ENCODE data around the gene ADRB2. TPM values are rescaled to one million over a fixed set of nuclear protein-coding genes. Genes with fewer than 3 reads are reported as not detected.
"Not testable (repeated sequence)": the region's sequence is repeated elsewhere in the genome, so short reads cannot be mapped to it uniquely, and the experiment has no call there.

ADRB2 gene
- total RNA-seq, 1 donor from 2014 or later: 2.6 TPM

DNA sequence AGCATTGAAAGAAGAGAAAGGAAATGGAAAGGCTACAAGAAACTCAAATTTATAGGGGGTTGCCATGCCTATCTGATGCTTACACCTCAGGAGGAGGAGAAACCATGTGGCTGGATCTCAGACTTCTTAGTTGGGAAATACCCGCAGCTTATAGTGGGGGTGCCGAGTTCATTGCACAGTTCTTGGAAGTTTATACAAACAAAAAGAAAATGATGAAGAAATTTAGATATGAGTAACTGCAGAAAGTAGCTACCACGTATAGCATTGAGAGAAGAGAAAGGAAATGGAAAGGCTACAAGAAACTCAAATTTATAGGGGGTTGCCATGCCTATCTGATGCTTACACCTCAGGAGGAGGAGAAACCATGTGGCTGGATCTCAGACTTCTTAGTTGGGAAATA, 23.0 kb upstream of the ADRB2 start:
- DNase-seq (ENCODE audit: low spot score): not testable (repeated sequence)
- intact Hi-C loops (cut with DNase I): loop anchor here (5.0 kb wide), 1 partner anchor 56 kb away; no protein-coding TSS in a partner anchor

- DNase-seq (ENCODE audit: low spot score): no peak
These were observed 22.0 kb upstream of the ADRB2 start for GRCh38 chr5:148804393-148804792.

DNA sequence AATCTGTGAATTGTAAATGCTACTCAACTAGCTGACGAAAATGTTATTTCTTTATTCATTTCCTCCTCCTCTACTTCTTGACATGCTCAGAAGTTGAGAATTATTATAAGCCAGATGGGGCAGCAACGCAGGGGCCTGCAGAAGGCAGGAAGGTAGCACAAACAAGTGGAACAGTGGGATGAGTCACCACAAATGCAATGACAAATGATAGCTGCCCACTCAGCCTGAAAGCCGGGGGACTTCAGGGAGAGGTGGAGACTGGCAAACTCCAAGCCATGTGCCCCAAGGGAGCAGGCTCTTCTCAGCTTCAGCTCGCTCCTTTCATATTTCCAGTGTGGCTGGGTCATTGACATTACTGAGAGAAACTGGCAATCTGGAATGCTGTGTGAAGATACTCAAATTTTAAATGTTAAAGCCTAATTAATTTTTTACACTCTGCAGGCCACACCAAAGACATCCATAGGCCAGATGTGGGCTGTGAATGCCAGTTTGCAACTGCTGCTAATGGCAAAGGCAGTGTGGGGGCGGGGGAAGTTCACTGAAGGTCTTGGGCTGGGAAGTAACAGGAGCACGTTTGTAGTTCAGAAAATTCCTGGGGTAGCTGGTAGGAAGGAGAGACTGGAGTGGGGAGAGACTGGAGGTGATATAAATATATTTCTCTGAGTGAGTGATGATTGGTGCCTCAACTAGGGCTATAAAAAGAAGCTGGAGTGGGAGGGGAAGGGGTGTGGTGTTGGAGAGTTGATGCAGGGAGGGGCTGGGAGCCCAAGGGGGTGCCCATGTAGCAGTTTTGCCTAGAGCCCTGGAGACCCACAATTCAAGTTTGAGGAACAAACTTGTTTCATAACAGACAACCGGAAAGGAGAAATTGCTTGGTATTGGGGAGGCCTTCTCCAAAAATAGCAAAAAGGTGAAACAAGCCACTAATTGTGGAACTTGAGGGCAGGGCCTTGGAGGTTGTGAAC, 20.8 kb upstream of the ADRB2 start:
- DNase-seq (ENCODE audit: low spot score): no peak
- intact Hi-C loops (cut with DNase I): no loop called here

More at GRCh38 chr5:148804393-148804792, 22.0 kb upstream of the ADRB2 start:
- intact Hi-C loops (cut with DNase I): loop anchor here (5.0 kb wide), 1 partner anchor 57 kb away; no protein-coding TSS in a partner anchor

- no peak for DNase-seq (ENCODE audit: low spot score)
- intact Hi-C loops (cut with DNase I): no loop called here
These were observed 19.9 kb upstream of the ADRB2 start for GRCh38 chr5:148806520-148806931.

- no peak for DNase-seq (ENCODE audit: low spot score)
- intact Hi-C loops (cut with DNase I): no loop called here
These were observed 18.6 kb upstream of the ADRB2 start for GRCh38 chr5:148807851-148808250.

DNA sequence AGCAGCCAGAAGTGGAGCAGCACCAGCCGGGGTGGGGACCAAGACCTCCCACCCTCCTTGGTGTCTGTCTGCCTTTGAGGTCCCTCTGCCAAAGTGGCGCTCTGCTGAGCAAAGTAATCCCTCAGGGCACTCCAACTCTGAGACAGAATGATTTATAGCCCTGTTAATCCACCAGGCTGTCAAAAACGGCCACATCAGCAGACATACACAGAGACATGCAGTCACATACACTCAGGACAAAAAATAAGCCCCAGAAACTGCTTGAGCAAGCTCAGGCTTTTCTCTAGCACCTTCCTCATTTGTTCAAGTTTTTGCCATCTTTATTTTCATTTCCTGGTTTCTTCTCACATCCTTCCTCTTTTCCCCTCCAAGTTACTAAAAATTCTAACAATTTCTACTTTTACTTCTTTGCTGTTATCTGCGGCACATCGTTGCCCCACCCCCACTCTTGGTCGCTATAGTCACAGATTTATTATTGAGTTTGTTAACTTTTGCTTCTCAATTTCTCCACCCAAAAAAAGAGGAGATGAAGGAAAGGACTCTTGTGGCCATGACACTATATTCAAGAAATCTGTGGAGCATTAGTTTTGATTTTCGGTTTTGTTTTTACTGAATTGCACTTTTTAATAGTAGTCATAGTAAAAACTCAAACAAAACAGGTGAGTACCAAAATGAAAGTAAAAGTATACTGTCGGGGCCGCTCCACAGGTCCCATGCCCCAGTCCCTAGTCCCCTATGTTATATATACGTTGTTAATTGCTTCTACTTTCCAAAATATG, 17.4 kb upstream of the ADRB2 start:
- intact Hi-C loops (cut with DNase I): no loop called here
- DNase-seq (ENCODE audit: low spot score): no peak

DNA sequence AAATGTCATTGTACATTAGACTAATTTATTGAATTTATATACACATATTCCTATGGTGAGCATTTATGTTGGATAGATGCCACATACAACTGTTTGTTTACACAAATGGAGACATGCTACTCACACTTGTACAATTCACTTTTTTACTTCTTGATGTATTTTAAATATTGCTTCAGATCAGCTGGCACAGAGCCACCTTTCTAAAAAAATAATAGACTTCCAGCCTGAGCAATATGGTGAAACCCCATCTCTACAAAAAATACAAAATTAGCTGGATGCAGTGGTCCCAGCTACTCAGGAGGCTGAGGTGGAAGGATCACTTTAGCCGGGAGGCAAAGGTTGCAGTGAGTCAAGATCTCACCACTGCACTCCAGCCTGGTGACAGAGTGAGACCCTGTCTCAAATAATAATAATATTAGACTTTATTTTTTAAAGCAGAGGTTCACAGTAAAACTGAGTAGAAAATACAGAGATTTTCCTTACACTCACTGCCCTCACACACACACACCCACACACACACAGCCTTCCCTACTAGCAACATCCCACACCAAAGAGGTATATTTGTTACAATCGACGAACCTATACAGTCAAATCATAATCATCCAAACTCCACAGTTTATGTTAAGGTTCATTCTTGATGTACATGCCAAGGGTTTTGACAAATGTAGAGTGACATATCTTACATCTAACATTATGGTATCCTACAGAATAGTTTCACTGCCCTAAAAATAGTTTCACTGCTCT, 16.5 kb upstream of the ADRB2 start:
- intact Hi-C loops (cut with DNase I): no loop called here

DNA sequence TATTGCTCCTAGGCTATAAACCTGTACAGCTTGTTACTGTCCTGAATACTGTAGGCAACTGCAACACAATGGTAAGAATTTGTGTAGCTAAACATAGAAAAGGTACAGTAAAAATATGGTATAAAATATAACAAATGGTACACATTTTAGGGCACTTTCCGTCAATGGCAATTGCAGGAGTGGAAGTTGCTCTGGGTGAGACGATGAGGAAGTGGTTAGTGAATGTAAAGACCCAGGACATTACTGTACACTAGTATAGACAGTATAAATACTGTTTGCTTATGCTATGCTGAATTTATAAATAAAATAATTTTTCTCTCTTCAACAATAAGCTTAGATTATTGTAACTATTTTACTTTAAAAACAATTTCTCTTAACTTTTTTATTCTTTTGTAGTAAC, 15.6 kb upstream of the ADRB2 start:
- DNase-seq (ENCODE audit: low spot score): no peak
- intact Hi-C loops (cut with DNase I): no loop called here

More for the DNA sequence above, 16.5 kb upstream of the ADRB2 start:
- DNase-seq (ENCODE audit: low spot score): no peak

DNA sequence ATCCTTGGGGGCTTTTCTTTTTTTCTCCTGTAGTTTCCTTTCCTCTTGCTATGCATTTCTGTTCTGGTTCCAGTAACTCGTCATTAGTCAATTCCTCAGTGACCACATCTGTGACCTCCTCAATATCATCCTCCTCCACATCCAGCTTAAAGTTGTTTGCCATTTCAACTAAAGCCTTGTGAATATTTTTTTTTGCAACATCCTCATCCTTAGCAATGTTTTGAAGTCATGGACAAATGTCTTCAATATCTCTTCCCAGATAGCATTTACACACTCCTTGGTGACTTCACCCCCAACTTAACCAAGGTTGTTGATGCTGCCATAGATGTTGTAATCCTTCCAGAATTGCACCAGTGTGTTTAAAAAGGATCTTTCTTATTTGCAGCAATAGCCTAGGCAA, 14.7 kb upstream of the ADRB2 start:
- intact Hi-C loops (cut with DNase I): no loop called here
- no peak for DNase-seq (ENCODE audit: low spot score)

GRCh38 chr5:148815086-148815485, 11.3 kb upstream of the ADRB2 start:
- DNase-seq (ENCODE audit: low spot score): no peak
- intact Hi-C loops (cut with DNase I): no loop called here

GRCh38 chr5:148815578-148815977, 10.8 kb upstream of the ADRB2 start:
- intact Hi-C loops (cut with DNase I): no loop called here
- no peak for DNase-seq (ENCODE audit: low spot score)

DNA sequence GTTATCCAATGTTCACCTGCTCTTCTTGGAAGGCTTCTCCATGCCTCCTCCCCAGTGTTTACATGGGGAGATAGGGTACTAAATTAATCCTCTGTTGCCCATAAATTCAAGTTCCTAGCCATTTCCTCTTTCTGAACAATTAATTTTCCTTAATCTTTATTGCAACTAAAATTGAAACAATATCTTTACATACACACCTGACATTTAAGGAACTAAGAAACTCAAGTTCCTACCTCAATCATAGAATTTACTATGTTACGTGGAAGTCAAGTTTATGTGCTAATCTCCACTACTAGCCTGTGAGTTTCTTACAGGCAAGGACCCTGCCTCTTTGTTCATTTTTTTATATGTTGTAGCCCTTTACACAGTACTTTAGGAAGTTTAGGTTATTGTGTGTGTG, 10.1 kb upstream of the ADRB2 start:
- no peak for DNase-seq (ENCODE audit: low spot score)
- intact Hi-C loops (cut with DNase I): no loop called here

GRCh38 chr5:148816782-148817181, 9.6 kb upstream of the ADRB2 start:
- DNase-seq (ENCODE audit: low spot score): no peak
- intact Hi-C loops (cut with DNase I): no loop called here

GRCh38 chr5:148817606-148818005, 8.8 kb upstream of the ADRB2 start:
- no peak for DNase-seq (ENCODE audit: low spot score)
- intact Hi-C loops (cut with DNase I): no loop called here

GRCh38 chr5:148820461-148821395, 5.7 kb upstream of the ADRB2 start:
- DNase-seq (ENCODE audit: low spot score): no peak
- intact Hi-C loops (cut with DNase I): loop anchor here (5.0 to 10.0 kb wide), 3 partner anchors 174 to 292 kb away; no protein-coding TSS in a partner anchor

DNA sequence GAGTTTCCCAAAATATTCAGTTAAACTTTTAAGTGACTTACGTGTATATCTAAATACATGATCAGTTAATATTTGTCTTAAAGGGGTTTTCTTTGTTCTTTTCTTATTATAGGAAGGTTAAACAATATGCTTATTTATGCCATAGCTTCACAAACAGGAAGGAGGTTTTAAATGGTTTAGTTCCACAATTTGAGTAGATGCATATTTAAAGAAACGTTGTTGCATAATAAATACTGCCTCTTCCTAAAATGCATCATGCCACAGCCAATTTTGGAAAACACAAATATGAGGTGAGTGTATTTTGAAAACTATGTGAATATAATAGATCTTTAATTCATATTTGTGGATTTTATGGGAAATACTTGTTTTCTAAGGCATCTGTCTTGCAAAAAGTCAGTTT, 2.5 kb upstream of the ADRB2 start:
- DNase-seq (ENCODE audit: low spot score): no peak
- intact Hi-C loops (cut with DNase I): loop anchor here (5.0 to 10.0 kb wide), 3 partner anchors 171 to 288 kb away; no protein-coding TSS in a partner anchor

- no peak for DNase-seq (ENCODE audit: low spot score)
- intact Hi-C loops (cut with DNase I): loop anchor here (2.0 to 10.0 kb wide), 7 partner anchors 37 to 237 kb away; partner anchors contain the start of gene SH3TC2
These were observed 727 bp upstream of the ADRB2 start for GRCh38 chr5:148825716-148826052.

DNA sequence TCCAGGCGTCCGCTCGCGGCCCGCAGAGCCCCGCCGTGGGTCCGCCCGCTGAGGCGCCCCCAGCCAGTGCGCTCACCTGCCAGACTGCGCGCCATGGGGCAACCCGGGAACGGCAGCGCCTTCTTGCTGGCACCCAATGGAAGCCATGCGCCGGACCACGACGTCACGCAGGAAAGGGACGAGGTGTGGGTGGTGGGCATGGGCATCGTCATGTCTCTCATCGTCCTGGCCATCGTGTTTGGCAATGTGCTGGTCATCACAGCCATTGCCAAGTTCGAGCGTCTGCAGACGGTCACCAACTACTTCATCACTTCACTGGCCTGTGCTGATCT, 294 bp downstream of the ADRB2 start:
- intact Hi-C loops (cut with DNase I): loop anchor here (2.0 to 10.0 kb wide), 7 partner anchors 36 to 236 kb away; partner anchors contain the start of gene SH3TC2

DNA sequence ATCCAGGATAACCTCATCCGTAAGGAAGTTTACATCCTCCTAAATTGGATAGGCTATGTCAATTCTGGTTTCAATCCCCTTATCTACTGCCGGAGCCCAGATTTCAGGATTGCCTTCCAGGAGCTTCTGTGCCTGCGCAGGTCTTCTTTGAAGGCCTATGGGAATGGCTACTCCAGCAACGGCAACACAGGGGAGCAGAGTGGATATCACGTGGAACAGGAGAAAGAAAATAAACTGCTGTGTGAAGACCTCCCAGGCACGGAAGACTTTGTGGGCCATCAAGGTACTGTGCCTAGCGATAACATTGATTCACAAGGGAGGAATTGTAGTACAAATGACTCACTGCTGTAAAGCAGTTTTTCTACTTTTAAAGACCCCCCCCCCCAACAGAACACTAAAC, 1.3 kb downstream of the ADRB2 start:
- DNase-seq (ENCODE audit: low spot score): no peak
- intact Hi-C loops (cut with DNase I): loop anchor here (2.0 to 10.0 kb wide), 7 partner anchors 35 to 235 kb away; partner anchors contain the start of gene SH3TC2

More for the DNA sequence above, 294 bp downstream of the ADRB2 start:
- no peak for DNase-seq (ENCODE audit: low spot score)

All from cardiac septum (tissue), 1 donor.